Suprapubic skin (tissue), 3 donors: Measurements from ENCODE around the gene NTRK1.

Source experiments
- POLR2AphosphoS5 ChIP-seq, 3 donors: sonication (generic); formaldehyde crosslinking; IDR thresholded peaks; one replicate each; pipeline ENCODE4 v1.6.1; 2017; ENCODE audit warnings: antibody characterized with exemption in 3 of 3
- TF ChIP-seq, protein P1 (sequence below), 2 donors: fragments of 200-600 bp in 1 of 2; fragments of 450-650 bp in 1 of 2; sonication (generic) in 1 of 2; IDR thresholded peaks; one replicate each; pipeline ENCODE4 v1.5.1; 2016 to 2019; ENCODE audit warnings: antibody characterized with exemption in 2 of 2, mild to moderate bottlenecking in 1 of 2, moderate library complexity in 1 of 2

GRCh38 chr1:156894001-156894400, 33.3 kb downstream of the NTRK1 start:
- TF ChIP-seq POLR2AphosphoS5 (IDR thresholded peaks at IDR 0.05): no peak
- TF ChIP-seq, protein P1, sequence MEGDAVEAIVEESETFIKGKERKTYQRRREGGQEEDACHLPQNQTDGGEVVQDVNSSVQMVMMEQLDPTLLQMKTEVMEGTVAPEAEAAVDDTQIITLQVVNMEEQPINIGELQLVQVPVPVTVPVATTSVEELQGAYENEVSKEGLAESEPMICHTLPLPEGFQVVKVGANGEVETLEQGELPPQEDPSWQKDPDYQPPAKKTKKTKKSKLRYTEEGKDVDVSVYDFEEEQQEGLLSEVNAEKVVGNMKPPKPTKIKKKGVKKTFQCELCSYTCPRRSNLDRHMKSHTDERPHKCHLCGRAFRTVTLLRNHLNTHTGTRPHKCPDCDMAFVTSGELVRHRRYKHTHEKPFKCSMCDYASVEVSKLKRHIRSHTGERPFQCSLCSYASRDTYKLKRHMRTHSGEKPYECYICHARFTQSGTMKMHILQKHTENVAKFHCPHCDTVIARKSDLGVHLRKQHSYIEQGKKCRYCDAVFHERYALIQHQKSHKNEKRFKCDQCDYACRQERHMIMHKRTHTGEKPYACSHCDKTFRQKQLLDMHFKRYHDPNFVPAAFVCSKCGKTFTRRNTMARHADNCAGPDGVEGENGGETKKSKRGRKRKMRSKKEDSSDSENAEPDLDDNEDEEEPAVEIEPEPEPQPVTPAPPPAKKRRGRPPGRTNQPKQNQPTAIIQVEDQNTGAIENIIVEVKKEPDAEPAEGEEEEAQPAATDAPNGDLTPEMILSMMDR (IDR thresholded peaks at IDR 0.05): no peak
